Measurements from ENCODE around the gene TECPR2.
"Not testable (repeated sequence)": the region's sequence is repeated elsewhere in the genome, so short reads cannot be mapped to it uniquely, and the experiment has no call there.

TECPR2 gene

GRCh38 chr14:102544046-102544746, 181.5 kb downstream of the TECPR2 start:
- H3K4me3 ChIP-seq (ENCODE audit: low read depth, low read length), result no peak overlapping the region
- no peak for DNase-seq (ENCODE audit: low read depth)

GRCh38 chr14:102544747-102545460, 182.2 kb downstream of the TECPR2 start:
- no peak overlapping the region for H3K4me3 ChIP-seq (ENCODE audit: low read depth, low read length)
- TF ChIP-seq CTCF (IDR thresholded peaks at IDR 0.05; ENCODE audit: control insufficient read depth, extremely low read depth, insufficient read depth), result no peak
- no peak for DNase-seq (ENCODE audit: low read depth)

More at GRCh38 chr14:102544046-102544746, 181.5 kb downstream of the TECPR2 start:
- TF ChIP-seq CTCF (IDR thresholded peaks at IDR 0.05; ENCODE audit: control insufficient read depth, extremely low read depth, insufficient read depth), result no peak

- H3K4me3 ChIP-seq (ENCODE audit: low read depth, low read length), result no peak overlapping the region
- no peak for TF ChIP-seq CTCF (IDR thresholded peaks at IDR 0.05; ENCODE audit: control insufficient read depth, extremely low read depth, insufficient read depth)
- DNase-seq (ENCODE audit: low read depth), result no peak
Observed at GRCh38 chr14:102545461-102546265, 182.9 kb downstream of the TECPR2 start.

- TF ChIP-seq CTCF (IDR thresholded peaks at IDR 0.05; ENCODE audit: control insufficient read depth, extremely low read depth, insufficient read depth), result no peak
- no peak for DNase-seq (ENCODE audit: low read depth)
- H3K4me3 ChIP-seq (ENCODE audit: low read depth, low read length), result no peak overlapping the region
Observed at GRCh38 chr14:102548616-102549240, 186.0 kb downstream of the TECPR2 start.

- not testable (repeated sequence) for H3K4me3 ChIP-seq (ENCODE audit: low read depth, low read length); DNase-seq (ENCODE audit: low read depth)
Observed at GRCh38 chr14:102550927-102551401, 188.2 kb downstream of the TECPR2 start.

Data from LNCaP clone FGC (cell line).